Measurements from ENCODE around the gene YIF1B. TPM values are rescaled to one million over a fixed set of nuclear protein-coding genes. Genes with fewer than 3 reads are reported as not detected.

The YIF1B gene
- total and polyA plus RNA-seq, 9 of the 15 experiments (the other 6 are each of a cell fraction or from before 2014, with no cell fraction given): 8.5 to 586 (median 323) TPM

DNA sequence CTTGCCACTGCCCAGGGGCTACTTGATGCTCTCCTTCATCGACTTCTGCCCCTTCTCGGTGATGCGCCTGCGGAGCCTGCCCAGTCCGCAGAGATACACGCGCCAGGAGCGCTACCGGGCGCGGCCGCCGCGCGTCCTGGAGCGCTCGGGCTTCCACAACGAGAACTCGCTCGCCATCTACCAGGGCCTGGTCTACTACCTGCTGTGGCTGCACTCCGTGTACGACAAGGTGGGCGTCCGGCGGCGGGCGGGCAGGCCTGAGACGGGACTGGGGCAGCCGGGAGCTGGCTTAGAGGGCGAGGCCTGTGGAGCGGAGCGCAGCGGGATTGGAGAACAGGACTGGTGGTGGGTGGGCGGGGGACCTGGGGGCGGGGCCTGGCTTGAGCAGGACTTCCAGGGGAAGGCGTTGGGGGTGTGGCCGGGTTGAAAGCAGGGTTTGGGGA, 45.9 kb upstream of the YIF1B start (continued):
- TF ChIP-seq, protein P1, sequence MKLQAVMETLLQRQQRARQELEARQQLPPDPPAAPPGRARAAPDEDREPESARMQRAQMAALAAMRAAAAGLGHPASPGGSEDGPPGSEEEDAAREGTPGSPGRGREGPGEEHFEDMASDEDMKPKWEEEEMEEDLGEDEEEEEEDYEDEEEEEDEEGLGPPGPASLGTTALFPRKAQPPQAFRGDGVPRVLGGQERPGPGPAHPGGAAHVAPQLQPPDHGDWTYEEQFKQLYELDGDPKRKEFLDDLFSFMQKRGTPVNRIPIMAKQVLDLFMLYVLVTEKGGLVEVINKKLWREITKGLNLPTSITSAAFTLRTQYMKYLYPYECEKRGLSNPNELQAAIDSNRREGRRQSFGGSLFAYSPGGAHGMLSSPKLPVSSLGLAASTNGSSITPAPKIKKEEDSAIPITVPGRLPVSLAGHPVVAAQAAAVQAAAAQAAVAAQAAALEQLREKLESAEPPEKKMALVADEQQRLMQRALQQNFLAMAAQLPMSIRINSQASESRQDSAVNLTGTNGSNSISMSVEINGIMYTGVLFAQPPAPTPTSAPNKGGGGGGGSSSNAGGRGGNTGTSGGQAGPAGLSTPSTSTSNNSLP (IDR thresholded peaks at IDR 0.05; ENCODE audit: borderline replicate concordance, low read depth, low read length): no peak
- no peak for TF ChIP-seq DMBX1 (CRISPR knock-in tag; IDR thresholded peaks at IDR 0.05; ENCODE audit: borderline replicate concordance)
- TF ChIP-seq GTF2E2 (tag; IDR thresholded peaks at IDR 0.05): no peak
- TF ChIP-seq STAT5A (IDR thresholded peaks at IDR 0.05; ENCODE audit: borderline replicate concordance, low read length): no peak
- TF ChIP-seq FOSL1 (tag; conservative IDR thresholded peaks at IDR 0.05): no peak
- TF ChIP-seq ZNF133 (CRISPR knock-in tag; IDR thresholded peaks at IDR 0.05): no peak
- TF ChIP-seq CBX3 (IDR thresholded peaks at IDR 0.05; ENCODE audit: borderline replicate concordance in 1 of 2, low read length in 2 of 2): no peak
- TF ChIP-seq PHB (CRISPR knock-in tag; IDR thresholded peaks at IDR 0.05): no peak
- TF ChIP-seq NR1H2 (CRISPR knock-in tag; IDR thresholded peaks at IDR 0.05): no peak
- no peak for TF ChIP-seq COPS2 (conservative IDR thresholded peaks at IDR 0.05)
- TF ChIP-seq SRF (CRISPR knock-in tag; IDR thresholded peaks at IDR 0.05): no peak
- no peak for TF ChIP-seq NCOA2 (IDR thresholded peaks at IDR 0.05; ENCODE audit: partially characterized antibody in 2 of 2)
- no peak for TF ChIP-seq ATF1 (CRISPR knock-in tag; IDR thresholded peaks at IDR 0.05)
- TF ChIP-seq ATF1 (tag; IDR thresholded peaks at IDR 0.05): no peak
- no peak for TF ChIP-seq SNRNP70 (optimal IDR thresholded peaks at IDR 0.05; ENCODE audit: low read depth, low read length)
- no peak for TF ChIP-seq DDX20 (tag; IDR thresholded peaks at IDR 0.05; ENCODE audit: low read depth)
- TF ChIP-seq SUPT5H (IDR thresholded peaks at IDR 0.05): no peak
- TF ChIP-seq HMG20A (CRISPR knock-in tag; conservative IDR thresholded peaks at IDR 0.05): no peak
- TF ChIP-seq, protein P2, sequence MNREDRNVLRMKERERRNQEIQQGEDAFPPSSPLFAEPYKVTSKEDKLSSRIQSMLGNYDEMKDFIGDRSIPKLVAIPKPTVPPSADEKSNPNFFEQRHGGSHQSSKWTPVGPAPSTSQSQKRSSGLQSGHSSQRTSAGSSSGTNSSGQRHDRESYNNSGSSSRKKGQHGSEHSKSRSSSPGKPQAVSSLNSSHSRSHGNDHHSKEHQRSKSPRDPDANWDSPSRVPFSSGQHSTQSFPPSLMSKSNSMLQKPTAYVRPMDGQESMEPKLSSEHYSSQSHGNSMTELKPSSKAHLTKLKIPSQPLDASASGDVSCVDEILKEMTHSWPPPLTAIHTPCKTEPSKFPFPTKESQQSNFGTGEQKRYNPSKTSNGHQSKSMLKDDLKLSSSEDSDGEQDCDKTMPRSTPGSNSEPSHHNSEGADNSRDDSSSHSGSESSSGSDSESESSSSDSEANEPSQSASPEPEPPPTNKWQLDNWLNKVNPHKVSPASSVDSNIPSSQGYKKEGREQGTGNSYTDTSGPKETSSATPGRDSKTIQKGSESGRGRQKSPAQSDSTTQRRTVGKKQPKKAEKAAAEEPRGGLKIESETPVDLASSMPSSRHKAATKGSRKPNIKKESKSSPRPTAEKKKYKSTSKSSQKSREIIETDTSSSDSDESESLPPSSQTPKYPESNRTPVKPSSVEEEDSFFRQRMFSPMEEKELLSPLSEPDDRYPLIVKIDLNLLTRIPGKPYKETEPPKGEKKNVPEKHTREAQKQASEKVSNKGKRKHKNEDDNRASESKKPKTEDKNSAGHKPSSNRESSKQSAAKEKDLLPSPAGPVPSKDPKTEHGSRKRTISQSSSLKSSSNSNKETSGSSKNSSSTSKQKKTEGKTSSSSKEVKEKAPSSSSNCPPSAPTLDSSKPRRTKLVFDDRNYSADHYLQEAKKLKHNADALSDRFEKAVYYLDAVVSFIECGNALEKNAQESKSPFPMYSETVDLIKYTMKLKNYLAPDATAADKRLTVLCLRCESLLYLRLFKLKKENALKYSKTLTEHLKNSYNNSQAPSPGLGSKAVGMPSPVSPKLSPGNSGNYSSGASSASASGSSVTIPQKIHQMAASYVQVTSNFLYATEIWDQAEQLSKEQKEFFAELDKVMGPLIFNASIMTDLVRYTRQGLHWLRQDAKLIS (CRISPR knock-in tag; IDR thresholded peaks at IDR 0.05): no peak

Measured in K562 (cell line).